Measurements from ENCODE around the gene EML4. TPM values are rescaled to one million over a fixed set of nuclear protein-coding genes. Genes with fewer than 3 reads are reported as not detected.

The EML4 gene
- total and polyA plus RNA-seq, 2 of the 13 experiments (the other 11 are each of a cell fraction or from before 2014, with no cell fraction given), result 243 to 476 TPM

DNA sequence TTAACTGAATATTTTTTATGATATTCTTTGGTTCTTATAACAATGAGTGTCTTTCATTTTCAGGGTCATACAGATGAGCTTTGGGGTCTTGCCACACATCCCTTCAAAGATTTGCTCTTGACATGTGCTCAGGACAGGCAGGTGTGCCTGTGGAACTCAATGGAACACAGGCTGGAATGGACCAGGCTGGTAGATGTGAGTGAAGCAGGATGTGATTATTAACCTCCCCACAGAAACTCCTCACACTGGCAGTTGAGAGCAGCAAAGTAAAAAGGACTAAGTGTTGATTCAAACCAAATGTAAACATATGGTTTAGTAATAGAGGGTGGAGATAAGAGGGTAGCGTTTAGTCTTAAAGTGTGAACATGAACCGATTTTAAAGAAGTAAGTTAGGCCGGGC, 134.1 kb downstream of the EML4 start:
- BruUV-seq (replicated peaks), result no TSS peak
- ChIA-PET POLR2A (no interaction called here), CTCF (ENCODE audit: low intra/inter-chr PET ratio, low total read pairs) (no interaction called here)
- H4K20me1 ChIP-seq (ENCODE audit: insufficient read depth, low read length), result peaks cover 40% of the 10 kb centered on the region
- H3K9ac ChIP-seq (ENCODE audit: insufficient read depth, low read depth, low read length), result no peak overlapping the region
- H3K9me3 ChIP-seq (ENCODE audit: low read length), result no peaks in the 10 kb centered on the region
- 91% methylated on average over 3 of the region's 3 CpGs for WGBS (ENCODE audit: low lambda C conversion rate)
- in situ Hi-C loops (cut with HindIII; ENCODE audit: extremely low pct_ligation_motif_present, low pct_unique_long_range_greater_than_20kb), result no loop called here
- peaks cover 29 to 91% of the 10 kb centered on the region in 2 experiments for H3K36me3 ChIP-seq (replicated peaks in 1 of 2; ENCODE audit: control insufficient read depth in 1 of 2, insufficient read depth in 2 of 2, low read length in 2 of 2)
- peak; percentile 6; the same call in 1 of the 3 replicates for ATAC-seq
- no peaks in the 10 kb centered on the region for H3K4me1 ChIP-seq (ENCODE audit: insufficient read depth, low read length)
- H3K27ac ChIP-seq (ENCODE audit: extremely low read length, insufficient read depth, low read length), result no peak overlapping the region
- H3K79me2 ChIP-seq (ENCODE audit: insufficient read depth, low read length), result peaks cover 2% of the 10 kb centered on the region
- no peak for FAIRE-seq
- H3K4me2 ChIP-seq (ENCODE audit: low read depth, low read length), result no peak overlapping the region
- no peak for TF ChIP-seq JUND (CRISPR knock-in tag; IDR thresholded peaks at IDR 0.05)
- TF ChIP-seq POLR2AphosphoS5 (IDR thresholded peaks at IDR 0.05; ENCODE audit: low read depth, low read length), result 0 out of 2 replicates have a peak, but pooled peaks have one; percentile 25
- TF ChIP-seq, protein P1, sequence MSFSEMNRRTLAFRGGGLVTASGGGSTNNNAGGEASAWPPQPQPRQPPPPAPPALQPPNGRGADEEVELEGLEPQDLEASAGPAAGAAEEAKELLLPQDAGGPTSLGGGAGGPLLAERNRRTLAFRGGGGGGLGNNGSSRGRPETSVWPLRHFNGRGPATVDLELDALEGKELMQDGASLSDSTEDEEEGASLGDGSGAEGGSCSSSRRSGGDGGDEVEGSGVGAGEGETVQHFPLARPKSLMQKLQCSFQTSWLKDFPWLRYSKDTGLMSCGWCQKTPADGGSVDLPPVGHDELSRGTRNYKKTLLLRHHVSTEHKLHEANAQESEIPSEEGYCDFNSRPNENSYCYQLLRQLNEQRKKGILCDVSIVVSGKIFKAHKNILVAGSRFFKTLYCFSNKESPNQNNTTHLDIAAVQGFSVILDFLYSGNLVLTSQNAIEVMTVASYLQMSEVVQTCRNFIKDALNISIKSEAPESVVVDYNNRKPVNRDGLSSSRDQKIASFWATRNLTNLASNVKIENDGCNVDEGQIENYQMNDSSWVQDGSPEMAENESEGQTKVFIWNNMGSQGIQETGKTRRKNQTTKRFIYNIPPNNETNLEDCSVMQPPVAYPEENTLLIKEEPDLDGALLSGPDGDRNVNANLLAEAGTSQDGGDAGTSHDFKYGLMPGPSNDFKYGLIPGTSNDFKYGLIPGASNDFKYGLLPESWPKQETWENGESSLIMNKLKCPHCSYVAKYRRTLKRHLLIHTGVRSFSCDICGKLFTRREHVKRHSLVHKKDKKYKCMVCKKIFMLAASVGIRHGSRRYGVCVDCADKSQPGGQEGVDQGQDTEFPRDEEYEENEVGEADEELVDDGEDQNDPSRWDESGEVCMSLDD (CRISPR knock-in tag; IDR thresholded peaks at IDR 0.05; ENCODE audit: borderline replicate concordance), result no peak
- TF ChIP-seq RBM22 (optimal IDR thresholded peaks at IDR 0.05; ENCODE audit: low read length), result peak; percentile 80
- TF ChIP-seq POLR2A (IDR thresholded peaks at IDR 0.05; ENCODE audit: insufficient read depth in 1 of 2, low read depth in 2 of 2, low read length in 2 of 2), result 0 out of 4 replicates have a peak, but pooled peaks of 1 of the 2 experiments have one; percentile 32
- intact Hi-C loops (cut with micrococcal nuclease; ENCODE audit: unreplicated experiment), result no loop called here
- no peaks in the 10 kb centered on the region for H3K27me3 ChIP-seq (ENCODE audit: control insufficient read depth in 1 of 2, insufficient read depth in 2 of 2, low read length in 2 of 2)
- no peak overlapping the region for H3K4me3 ChIP-seq (replicated peaks in 1 of 3; ENCODE audit: insufficient read depth in 1 of 3, low read depth in 2 of 3, low read length in 3 of 3)
- no peak for DNase-seq (ENCODE audit: low spot score)
- no peak overlapping the region for H2AFZ ChIP-seq (ENCODE audit: low read length)

DNA sequence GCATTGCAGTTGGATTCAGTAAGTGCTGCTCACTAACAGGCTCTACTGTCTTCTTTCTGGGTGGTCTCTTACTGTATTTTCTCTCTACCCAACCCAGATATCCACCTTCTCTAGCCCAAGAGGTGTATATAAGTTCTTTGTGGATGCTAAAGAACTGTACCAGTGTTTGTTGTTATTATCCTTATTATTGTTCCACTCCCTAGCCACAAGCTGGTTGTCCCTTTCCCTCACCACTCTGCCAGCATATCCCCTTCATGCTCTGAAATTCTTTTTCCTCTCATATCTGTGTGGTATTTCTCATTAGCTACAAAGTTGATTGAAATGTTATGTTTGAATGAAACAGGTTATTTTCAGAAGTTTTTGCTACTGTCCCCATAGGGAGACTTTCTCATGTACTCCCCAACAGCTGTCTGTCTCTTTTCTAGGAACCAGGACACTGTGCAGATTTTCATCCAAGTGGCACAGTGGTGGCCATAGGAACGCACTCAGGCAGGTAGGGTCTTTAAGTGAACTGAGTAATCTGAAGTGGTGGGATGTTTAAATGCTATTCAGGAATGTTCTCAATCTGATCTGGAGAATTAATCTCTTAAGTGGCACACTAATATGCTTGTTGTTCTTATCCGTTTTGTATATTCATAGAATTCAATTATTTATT, 135.0 kb downstream of the EML4 start:
- ATAC-seq (peak; percentile 34), FAIRE-seq (no peak), DNase-seq (ENCODE audit: low spot score) (no peak)
- Histone ChIP-seq H3K4me1 (ENCODE audit: insufficient read depth, low read length) (no peaks in the 10 kb centered on the region), H4K20me1 (ENCODE audit: insufficient read depth, low read length) (peaks cover 42% of the 10 kb centered on the region), H3K27ac (ENCODE audit: extremely low read length, insufficient read depth, low read length) (no peak overlapping the region), H3K4me3 (replicated peaks in 1 of 3; ENCODE audit: insufficient read depth in 1 of 3, low read depth in 2 of 3, low read length in 3 of 3) (no peak overlapping the region), H3K9ac (ENCODE audit: insufficient read depth, low read depth, low read length) (no peak overlapping the region), H3K36me3 (replicated peaks in 1 of 2; ENCODE audit: control insufficient read depth in 1 of 2, insufficient read depth in 2 of 2, low read length in 2 of 2) (peaks cover 29 to 91% of the 10 kb centered on the region in 2 experiments), H3K27me3 (ENCODE audit: control insufficient read depth in 1 of 2, insufficient read depth in 2 of 2, low read length in 2 of 2) (no peaks in the 10 kb centered on the region), H3K9me3 (ENCODE audit: low read length) (no peaks in the 10 kb centered on the region), H2AFZ (ENCODE audit: low read length) (no peak overlapping the region), H3K79me2 (ENCODE audit: insufficient read depth, low read length) (peaks cover 2% of the 10 kb centered on the region), H3K4me2 (ENCODE audit: low read depth, low read length) (no peak overlapping the region)
- WGBS (ENCODE audit: low lambda C conversion rate), result 98% methylated on average over 2 of the region's 2 CpGs
- BruUV-seq (replicated peaks), result no TSS peak
- no peak for TF ChIP-seq EEA1 (CRISPR knock-in tag; IDR thresholded peaks at IDR 0.05; ENCODE audit: borderline replicate concordance)
- no peak for TF ChIP-seq CC2D1A (CRISPR knock-in tag; IDR thresholded peaks at IDR 0.05)
- peak; percentile 81 for TF ChIP-seq RBM22 (optimal IDR thresholded peaks at IDR 0.05; ENCODE audit: low read length)
- TF ChIP-seq PAF1 (CRISPR knock-in tag; IDR thresholded peaks at IDR 0.05), result peak; percentile 56
- no peak for TF ChIP-seq RAD51 (IDR thresholded peaks at IDR 0.05; ENCODE audit: borderline replicate concordance)
- TF ChIP-seq PHF5A (CRISPR knock-in tag; IDR thresholded peaks at IDR 0.05; ENCODE audit: low read depth, unreplicated experiment), result peak; percentile 50
- 0 out of 4 replicates have a peak, but pooled peaks of 1 of the 2 experiments have one; percentile 38 for TF ChIP-seq POLR2A (IDR thresholded peaks at IDR 0.05; ENCODE audit: insufficient read depth in 1 of 2, low read depth in 2 of 2, low read length in 2 of 2)
- TF ChIP-seq TOPORS (CRISPR knock-in tag; IDR thresholded peaks at IDR 0.05), result no peak
- TF ChIP-seq NFKBIZ (CRISPR knock-in tag; IDR thresholded peaks at IDR 0.05), result no peak
- no peak for TF ChIP-seq ZNF569 (CRISPR knock-in tag; IDR thresholded peaks at IDR 0.05; ENCODE audit: borderline replicate concordance)
- TF ChIP-seq SMAD9 (CRISPR knock-in tag; IDR thresholded peaks at IDR 0.05), result no peak
- POLR2A ChIA-PET, result no interaction called here
- intact Hi-C loops (cut with micrococcal nuclease; ENCODE audit: unreplicated experiment), result no loop called here
- in situ Hi-C loops (cut with HindIII; ENCODE audit: extremely low pct_ligation_motif_present, low pct_unique_long_range_greater_than_20kb), result no loop called here
- CTCF ChIA-PET (ENCODE audit: low intra/inter-chr PET ratio, low total read pairs), result no interaction called here

Data from HepG2 (cell line).